ENCODE measurements around the gene KRT79.

The KRT79 gene

DNA sequence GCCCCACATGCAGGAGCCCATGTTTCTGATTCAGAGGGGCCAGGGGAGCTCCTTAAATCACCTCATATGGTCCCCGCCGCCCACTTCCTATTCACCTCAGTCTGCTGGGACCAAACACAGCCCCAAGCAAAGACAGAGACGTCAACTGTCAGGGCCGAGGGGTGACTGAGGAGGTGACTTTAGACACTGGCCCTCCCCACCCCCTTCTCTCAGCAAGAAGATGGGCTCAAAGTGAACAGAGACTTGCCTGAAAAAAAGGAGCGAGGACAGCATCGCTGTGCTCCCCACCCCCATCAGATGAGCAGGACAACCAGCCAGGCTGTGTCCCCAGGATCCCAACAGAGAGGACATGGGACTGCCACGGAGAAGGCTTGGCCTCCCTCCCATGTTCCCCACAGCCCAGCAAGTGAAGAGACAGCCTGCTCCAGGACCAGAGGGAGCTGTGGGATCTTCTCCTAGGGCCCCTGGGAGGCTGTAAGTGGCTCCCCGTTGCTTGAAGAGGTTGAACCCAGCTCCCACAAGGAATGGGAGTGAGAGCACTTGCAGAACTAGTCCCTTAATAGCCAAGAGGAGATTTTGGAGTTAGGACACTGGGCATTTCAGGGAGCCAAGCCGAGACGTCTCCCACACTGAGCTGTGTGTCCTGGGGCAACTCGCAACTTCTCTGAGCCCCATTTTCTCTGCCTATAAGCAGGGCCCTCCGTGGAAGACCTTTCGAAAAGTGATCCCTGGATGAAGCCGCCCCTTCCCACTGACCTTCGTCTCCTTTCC, 1.3 kb upstream of the KRT79 start:
- TF ChIP-seq, protein P1, sequence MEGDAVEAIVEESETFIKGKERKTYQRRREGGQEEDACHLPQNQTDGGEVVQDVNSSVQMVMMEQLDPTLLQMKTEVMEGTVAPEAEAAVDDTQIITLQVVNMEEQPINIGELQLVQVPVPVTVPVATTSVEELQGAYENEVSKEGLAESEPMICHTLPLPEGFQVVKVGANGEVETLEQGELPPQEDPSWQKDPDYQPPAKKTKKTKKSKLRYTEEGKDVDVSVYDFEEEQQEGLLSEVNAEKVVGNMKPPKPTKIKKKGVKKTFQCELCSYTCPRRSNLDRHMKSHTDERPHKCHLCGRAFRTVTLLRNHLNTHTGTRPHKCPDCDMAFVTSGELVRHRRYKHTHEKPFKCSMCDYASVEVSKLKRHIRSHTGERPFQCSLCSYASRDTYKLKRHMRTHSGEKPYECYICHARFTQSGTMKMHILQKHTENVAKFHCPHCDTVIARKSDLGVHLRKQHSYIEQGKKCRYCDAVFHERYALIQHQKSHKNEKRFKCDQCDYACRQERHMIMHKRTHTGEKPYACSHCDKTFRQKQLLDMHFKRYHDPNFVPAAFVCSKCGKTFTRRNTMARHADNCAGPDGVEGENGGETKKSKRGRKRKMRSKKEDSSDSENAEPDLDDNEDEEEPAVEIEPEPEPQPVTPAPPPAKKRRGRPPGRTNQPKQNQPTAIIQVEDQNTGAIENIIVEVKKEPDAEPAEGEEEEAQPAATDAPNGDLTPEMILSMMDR (IDR thresholded peaks at IDR 0.05) = no peak

DNA sequence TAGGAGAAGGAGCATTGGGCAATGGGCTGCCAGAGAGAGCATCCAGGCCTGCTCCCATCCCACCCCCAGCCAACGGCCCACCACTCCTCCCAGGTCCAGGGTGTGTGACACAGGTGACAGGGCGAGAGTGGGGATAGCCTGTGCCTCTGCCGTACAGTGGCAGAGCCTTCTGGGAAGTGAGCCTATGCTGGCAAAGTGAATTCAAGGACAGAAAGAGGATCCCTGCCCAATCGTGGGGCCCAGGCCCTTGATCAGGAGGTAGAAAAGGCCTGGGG, 553 bp upstream of the KRT79 start:
- TF ChIP-seq, protein P1 (IDR thresholded peaks at IDR 0.05) = no peak

DNA sequence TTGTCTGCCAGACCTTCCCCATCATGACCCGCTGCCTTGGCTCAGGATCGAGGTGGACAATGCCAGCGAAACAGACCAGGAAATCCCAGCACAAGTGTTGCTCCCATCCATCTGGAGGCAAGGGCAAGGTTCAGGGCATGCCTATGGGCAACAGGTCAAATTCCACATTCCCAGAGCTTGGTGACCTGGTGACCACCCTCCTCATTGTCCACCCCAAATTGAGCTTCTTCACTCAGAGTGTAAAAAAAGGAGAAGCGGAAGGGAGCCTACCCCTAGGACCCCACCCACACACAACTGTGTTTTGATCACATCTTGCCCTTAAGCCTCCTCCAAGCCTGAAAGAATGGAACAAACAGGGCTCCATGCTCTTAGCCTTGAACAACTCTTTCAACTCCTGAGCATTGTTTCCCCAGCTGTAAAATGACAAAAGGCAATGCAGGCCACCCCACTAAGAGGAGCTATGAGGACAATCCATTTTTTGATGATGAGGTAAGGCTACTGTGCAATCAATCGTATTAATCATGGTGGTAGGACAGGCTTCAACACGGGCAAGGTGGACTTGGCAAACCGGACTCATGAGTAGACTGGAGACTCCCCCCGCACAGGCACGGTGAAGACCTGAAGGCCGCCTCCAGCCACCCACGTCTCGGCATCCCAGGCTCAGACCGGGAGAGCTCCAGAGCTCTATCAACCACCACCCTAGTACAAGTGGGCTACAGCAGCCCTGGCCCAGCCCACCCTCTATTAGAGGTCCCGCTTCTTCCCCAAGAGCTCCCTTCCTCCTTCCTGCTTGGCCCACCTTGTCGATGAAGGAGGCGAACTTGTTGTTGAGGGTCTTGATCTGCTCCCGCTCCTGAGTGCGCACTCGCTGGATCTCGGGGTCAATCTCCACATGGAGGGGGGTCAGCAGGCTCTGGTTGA, 866 bp downstream of the KRT79 start:
- TF ChIP-seq, protein P1 (IDR thresholded peaks at IDR 0.05) = no peak

DNA sequence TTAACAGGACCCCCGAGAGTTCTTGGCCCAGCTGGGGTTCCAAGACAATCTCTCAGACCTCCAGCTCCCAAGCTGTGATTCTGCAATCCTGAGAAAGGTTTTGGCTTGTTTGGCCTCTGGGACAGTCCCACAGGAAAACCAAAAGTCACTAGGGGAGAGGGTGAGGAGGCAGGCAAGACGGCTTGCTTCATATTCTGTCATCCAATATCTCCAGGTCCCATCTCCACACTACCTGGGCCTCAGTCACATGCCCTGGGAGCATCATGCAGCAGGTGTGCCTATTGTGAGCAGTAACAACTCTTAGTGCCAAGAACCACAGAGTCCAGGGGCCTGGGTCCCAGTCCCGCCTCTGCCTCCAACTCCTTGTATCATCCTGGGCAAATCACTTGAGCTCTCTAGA, 1.7 kb downstream of the KRT79 start:
- TF ChIP-seq, protein P1 (IDR thresholded peaks at IDR 0.05) = no peak

DNA sequence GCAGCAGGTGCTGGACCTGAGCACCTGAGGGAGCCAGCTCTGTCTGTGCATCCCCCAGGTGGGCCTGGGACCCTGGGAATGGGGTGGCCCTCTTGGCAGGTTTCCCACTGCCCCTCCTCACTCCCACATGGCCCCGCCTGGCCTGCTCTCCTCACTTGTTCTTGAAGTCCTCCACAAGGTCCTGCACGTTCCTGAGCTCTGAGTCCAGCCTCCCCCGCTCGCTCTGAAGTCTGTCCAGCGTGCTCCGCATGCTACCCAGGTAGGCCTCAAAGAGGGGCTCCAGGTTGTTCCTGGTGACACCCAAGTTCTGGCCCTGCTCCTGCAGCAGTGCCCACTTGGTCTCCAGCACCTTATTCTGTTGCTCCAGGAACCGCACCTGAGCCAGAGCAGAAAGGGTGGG, 2.9 kb downstream of the KRT79 start:
- TF ChIP-seq, protein P1 (IDR thresholded peaks at IDR 0.05) = no peak

DNA sequence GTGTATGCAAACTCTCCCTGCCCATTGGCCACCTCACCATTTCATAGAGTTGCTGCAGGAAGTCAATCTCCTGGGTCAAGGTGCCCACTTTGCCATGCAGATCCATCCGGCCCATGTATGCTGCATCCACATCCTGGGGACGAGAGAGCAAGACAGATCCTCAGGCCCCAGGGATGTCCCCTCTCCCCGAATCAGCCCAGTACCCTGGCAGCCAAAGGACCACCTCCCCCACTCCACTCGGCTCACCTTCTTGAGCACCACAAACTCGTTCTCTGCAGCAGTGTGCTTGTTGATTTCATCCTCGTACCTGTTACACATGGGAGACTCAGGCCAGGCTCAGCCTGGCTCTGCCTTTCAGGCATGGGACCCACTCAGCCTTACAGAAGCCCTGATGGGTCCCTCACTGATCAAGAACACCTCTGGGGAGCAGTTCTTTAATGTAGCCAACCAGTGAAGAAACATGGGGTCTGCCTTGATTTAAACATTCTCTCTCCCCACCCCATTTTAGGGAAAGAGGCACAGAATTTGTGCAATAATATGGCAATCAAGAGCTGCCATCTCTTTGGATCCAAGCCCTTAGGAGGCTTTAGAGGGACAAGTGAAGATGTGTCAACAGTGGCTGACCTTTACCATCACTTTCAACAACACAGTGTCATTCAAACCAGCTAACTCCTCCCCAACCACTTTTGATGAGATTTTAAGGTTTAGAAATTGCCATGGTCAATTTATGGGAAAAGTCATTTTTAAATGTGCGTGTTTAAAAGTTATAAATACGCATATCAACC, 3.9 kb downstream of the KRT79 start:
- TF ChIP-seq, protein P1 (IDR thresholded peaks at IDR 0.05) = no peak

DNA sequence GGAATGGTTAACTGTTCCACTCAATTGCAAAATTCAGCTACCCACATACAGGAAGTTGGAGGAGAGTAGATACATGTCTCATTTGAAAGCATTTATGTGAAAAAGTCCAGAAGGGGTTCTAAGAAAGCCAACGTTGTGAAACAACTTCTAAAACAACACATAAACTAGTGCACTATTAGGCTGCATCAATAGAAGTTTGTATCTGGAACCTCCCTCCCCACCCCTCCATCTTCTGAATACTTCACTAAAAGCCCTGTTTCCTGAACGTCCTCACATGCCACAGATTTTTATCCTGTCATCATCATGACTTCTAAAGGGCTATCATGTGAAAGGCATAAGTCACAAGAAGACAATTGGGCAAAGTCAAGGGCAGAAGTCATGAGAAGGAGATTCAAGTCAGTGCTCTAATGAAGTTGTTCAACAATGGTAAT, 5.5 kb downstream of the KRT79 start:
- TF ChIP-seq, protein P1 (IDR thresholded peaks at IDR 0.05) = no peak
